Epithelial cell of esophagus (primary cell): Measurements from ENCODE around the gene FOXS1.
"Not testable (repeated sequence)": the region's sequence is repeated elsewhere in the genome, so short reads cannot be mapped to it uniquely, and the experiment has no call there.

Experiments
- DNase-seq: peaks from one replicate; pipeline ENCODE4 v3.0.0; 2010; ENCODE audit warnings: low read depth
- H3K4me3 ChIP-seq: 2 replicates; pipeline ENCODE4 v1.5.1; 2011; ENCODE audit warnings: mild to moderate bottlenecking, low read length, control low read depth
- TF ChIP-seq, protein P1 (sequence below): IDR thresholded peaks from 2 replicates; pipeline ENCODE4 v1.5.1; 2011; ENCODE audit warnings: low read depth, mild to moderate bottlenecking, low read length, control low read depth, inconsistent platforms; ENCODE audit not compliant: insufficient read depth; ENCODE audit errors: missing control alignments

FOXS1 gene

GRCh38 chr20:31817461-31817860, 27.9 kb downstream of the FOXS1 start:
- H3K4me3 ChIP-seq: no peak overlapping the region
- TF ChIP-seq, protein P1, sequence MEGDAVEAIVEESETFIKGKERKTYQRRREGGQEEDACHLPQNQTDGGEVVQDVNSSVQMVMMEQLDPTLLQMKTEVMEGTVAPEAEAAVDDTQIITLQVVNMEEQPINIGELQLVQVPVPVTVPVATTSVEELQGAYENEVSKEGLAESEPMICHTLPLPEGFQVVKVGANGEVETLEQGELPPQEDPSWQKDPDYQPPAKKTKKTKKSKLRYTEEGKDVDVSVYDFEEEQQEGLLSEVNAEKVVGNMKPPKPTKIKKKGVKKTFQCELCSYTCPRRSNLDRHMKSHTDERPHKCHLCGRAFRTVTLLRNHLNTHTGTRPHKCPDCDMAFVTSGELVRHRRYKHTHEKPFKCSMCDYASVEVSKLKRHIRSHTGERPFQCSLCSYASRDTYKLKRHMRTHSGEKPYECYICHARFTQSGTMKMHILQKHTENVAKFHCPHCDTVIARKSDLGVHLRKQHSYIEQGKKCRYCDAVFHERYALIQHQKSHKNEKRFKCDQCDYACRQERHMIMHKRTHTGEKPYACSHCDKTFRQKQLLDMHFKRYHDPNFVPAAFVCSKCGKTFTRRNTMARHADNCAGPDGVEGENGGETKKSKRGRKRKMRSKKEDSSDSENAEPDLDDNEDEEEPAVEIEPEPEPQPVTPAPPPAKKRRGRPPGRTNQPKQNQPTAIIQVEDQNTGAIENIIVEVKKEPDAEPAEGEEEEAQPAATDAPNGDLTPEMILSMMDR: no peak
- DNase-seq: no peak

DNA sequence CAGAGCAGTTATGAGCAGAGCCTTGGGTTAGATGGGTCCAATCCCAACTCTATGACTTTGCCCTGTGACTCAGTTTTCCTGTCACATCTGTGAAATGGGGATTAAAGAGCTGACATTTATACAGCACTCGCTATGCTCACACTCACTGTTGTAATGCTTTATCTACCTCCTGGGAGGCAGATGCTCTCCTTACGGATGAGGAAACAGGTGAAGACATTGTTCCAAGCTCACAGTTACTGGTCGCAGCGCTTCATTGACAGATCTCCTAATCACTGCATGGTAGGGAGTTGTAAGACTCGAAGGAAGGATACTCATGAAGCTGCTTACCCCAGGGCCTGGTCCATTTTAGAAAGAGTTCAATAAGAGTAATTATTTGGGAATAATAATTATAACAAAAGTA, 29.2 kb downstream of the FOXS1 start:
- H3K4me3 ChIP-seq: no peak overlapping the region
- TF ChIP-seq, protein P1: no peak
- DNase-seq: no peak

DNA sequence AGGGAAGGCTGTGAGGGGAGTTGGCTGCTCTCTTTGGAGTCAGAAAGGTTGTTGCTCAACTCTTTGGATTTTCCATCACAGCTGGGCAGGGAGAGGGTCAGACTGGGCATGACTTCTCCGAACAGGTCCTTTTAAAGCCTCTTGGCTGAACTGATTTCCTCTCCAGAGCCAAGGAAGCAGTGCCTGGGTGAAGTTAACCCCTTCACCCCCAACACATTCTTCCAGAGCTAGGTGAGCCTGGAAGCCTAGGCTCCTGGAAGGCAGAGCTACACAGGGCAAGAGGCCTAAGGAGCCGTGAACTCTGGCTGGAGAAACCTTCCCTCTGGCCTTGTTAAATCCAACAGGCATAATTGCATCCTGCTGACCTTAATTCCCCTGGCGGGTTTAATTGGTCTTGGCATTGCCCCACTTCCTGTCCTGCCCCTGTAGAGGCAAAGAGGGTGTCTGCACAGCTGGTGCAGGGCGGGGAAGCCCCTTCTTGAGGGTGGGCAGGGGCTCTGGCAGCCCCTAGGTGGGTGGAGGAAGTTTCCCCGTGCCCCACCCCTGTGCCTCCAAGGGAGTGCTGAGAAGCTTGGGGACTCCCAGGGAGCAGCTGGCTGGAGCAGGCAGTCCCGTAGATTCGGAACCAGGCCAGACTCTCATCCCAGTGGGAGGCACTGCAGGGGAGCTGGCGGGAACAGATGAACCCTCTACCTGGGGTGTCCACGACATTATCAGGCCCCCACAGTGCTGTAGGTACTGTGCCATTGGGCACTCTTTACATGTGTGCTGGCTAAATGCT, 29.8 kb downstream of the FOXS1 start:
- H3K4me3 ChIP-seq: no peak overlapping the region
- DNase-seq: no peak
- TF ChIP-seq, protein P1: no peak

- not testable (repeated sequence) for DNase-seq, H3K4me3 ChIP-seq
Observed at GRCh38 chr20:31814142-31814541, 31.3 kb downstream of the FOXS1 start.

DNA sequence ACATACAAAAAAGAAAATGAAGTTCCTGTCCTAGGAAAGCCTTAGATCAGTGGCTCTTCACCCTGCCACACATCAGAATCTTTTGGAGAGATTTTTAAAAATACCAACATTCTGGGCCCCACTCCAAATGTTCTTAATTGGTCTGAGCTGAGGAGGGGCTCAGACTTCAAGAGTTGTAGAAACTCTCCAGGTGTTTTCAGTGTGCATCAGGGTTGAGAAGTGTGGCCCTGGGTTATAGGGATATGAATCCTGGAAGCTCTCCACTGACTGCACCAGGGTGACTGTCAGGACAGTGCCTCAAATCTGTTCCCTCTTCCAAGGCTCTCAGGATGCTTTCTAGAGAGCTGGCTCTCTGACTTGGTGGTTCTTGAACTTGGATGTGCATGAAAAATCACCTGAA, 31.8 kb downstream of the FOXS1 start:
- no peak overlapping the region for H3K4me3 ChIP-seq
- no peak for DNase-seq
- TF ChIP-seq, protein P1: no peak

DNA sequence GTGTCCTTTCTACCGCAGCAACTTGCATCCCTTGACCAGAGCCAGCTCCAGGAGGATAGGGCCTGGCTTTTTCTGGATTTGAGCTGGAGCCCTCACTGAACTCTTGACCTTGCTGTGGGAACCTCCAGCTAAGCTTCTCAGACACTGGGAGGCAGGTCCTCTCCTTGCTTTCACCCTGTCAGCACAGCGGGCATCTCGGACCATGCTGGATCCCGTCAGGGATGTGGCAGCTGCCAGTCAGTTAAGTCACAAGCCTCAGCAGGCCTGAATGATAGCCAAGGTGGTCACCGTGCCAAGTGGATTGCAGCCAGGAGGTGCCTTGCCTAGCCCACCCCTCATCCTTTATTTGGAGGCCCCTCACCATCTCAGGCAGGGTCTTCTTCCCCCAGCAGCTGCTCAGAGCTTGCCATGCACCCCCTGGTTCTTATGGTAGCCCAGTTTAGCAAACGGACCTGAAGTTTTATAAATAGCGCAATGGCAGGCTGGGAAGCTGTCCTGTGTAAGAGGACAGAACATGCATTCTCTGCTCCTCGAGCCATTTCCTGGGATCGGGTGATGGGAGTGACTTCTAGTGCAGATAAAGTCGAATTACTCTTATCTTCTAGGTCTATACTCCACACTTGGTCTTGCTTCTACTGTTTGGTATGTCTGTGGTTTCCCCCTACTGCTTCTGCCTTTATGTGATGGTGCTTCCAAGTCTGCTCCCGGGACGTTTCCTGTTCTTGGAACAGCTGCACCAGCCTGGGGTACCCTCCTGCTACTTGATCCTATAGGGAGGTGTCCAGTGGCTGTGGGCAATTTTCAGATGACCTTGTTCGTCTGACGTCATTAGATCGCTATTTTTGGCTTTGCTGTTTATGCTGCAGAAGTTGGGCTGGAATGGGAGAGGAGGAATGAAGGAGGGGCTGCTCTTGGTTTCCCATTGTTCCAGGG, 33.3 kb downstream of the FOXS1 start:
- TF ChIP-seq, protein P1: no peak

GRCh38 chr20:31811198-31811597, 34.2 kb downstream of the FOXS1 start:
- no peak for DNase-seq
- no peak overlapping the region for H3K4me3 ChIP-seq
- TF ChIP-seq, protein P1: no peak

More for the DNA sequence above, 33.3 kb downstream of the FOXS1 start:
- no peak overlapping the region for H3K4me3 ChIP-seq
- DNase-seq: no peak
